GM21737 (cell line): Measurements from ENCODE around the gene SMARCD1.
"Not testable (repeated sequence)": the region's sequence is repeated elsewhere in the genome, so short reads cannot be mapped to it uniquely, and the experiment has no call there.

Experiments used
- ATAC-seq: cut with Tn5 transposase; IDR thresholded peaks from one replicate; pipeline ENCODE4 v1.9.1; 2021; ENCODE audit warnings: mild to moderate bottlenecking, moderate library complexity; ENCODE audit not compliant: unreplicated experiment

SMARCD1 gene

DNA sequence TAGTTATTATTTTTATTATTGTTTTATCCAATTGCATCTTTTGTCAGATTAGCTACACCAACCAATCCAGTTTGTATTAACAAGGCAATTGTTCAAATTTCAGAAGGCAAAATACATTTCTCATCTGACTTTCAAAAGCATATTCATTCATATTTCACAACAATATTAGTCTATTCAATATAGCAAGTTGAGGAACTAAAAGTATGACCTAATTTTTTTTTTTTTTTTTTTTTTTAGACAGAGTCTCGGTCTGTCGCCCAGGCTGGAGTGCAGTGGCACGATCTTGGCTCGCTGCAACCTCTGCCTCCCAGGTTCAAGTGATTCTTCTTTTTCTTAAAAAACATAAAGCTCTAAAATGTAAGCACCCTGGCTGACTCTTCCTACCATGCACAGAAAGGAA lies 44.1 kb downstream of the SMARCD1 start:
- ATAC-seq = no peak

DNA sequence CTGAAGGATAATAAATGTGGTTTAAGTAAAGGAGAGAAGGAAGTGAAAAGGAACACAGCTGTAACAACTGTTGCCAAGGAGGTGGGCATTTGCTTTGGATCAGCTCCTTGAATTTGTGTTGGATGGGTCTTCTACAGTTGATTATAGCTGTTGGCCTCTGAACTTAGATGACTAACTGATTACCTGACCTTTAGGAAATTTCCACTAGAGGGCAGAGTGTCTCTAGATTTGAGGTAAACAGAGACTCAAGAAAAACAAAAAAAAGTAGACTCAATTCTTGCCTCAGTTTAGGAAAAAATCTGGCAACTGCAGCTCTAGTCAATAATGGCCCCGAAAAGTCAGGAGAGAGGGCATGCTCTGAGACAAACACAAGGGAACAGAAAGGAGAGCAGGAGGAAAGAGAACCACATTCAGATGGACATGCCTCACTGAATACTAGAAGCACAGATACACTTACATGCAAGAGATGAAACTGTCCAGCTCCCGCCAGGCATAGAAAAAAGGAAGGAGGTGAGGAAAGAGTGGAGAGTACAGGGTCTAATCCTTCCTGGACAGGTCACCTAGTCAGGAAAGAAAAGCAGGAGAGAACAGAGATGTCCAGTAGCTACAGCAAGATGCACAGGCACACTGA lies 47.5 kb downstream of the SMARCD1 start:
- no peak for ATAC-seq

DNA sequence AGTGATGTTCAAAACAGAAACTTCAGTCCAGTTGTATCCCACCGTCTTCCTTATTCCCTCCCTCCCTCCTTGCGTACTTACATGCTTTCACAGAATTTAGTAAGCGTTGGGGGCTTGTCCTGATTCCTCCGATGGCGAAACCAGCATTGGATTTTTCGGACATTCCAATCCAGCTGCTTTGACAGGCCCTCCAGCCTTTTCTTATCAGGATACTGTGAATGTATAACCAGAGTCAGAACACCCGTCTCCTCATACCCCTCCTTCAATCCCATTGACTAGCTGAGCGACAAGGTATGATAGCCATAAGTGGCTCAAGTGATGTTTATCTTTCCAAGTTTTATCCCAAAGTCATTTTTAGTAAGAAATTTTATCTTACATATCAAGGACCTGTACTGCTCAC lies 57.9 kb downstream of the SMARCD1 start:
- no peak for ATAC-seq

DNA sequence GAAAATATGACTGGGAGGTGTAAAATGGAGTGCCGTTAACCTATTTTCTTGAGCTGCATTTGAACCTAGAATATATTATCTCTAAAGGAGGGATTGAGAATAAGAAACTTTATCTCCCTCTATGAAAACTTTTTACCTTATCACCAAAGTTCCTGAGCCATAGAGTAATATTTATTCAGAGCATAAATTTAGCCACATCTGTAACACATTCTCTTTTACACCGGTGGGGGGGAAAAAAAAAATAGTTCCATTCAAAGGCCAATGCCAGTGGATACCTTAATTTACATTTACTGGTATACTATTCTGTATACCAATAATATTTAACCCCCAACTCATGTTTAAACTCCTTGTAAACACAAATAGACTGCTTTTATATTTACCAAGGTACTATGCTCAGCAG lies 60.3 kb downstream of the SMARCD1 start:
- no peak for ATAC-seq

DNA sequence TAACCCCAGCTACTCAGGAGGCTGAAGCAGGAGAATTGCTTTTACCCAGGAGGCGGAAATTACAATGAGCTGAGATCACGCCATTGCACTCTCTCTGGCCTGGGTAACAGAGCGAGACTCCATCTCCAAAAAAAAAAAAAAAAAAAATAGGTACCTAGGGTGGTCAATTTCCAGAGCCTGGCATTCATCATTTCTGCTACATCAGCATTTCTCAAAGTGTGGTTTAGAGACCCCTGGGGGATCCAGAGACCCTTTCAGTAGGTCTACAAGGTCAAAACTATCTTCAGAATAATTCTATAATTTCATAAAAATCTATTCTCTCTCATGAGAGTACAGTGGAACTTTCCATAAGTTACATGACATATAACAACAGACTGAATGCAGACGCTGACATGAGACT lies 62.1 kb downstream of the SMARCD1 start:
- no peak for ATAC-seq

DNA sequence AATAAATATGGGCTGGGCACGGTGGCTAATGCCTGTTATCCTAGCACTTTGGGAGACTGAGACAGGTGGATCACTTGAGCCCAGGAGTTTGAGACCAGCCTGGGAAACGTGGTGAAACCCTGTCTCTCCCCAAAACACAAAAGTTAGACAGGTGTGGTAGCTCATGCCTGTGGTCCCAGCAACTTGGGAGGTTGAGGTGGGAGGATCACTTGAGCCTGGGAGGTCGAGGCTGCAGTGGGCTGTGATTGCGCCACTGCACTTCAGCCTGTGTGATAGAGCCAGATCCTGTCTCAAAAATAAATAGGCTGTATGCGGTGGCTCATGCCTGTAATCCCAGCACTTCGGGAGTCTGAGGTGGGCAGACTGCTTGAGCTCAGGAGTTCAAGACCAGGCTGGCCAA lies 62.9 kb downstream of the SMARCD1 start:
- not testable (repeated sequence) for ATAC-seq

DNA sequence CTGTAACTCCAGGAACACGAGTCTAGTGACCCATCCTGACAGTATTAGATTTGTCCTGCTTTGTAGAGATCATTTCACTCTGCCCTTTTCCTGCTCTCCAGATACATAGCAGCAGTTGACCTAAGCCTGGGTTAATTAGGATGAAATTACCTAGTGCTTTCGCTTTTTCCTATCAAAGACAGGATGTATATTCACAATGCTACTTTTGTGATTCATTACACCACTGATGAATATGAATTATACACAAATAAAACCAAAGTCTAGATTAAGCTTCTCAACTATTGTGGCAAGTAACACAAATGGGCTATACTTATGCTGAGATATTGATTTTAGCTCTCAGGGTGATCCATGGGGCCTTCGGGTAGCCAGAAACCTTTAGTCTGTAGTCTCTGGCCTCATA lies 64.2 kb downstream of the SMARCD1 start:
- ATAC-seq = no peak
